B cell (primary cell): ENCODE measurements around the gene SEMA4F. TPM values are rescaled to one million over a fixed set of nuclear protein-coding genes. Genes with fewer than 3 reads are reported as not detected.

ENCODE experiments used
- ATAC-seq: fragments of 200-7000 bp; cut with Tn5 transposase; one replicate; pipeline ENCODE4 v1.10.0; 2021; ENCODE audit warnings: low read depth, mild to moderate bottlenecking, moderate number of reproducible peaks, moderate library complexity
- CTCF ChIA-PET: fragments of 350-600 bp; sonication (Branson Sonifier 250); formaldehyde crosslinking; loops from one replicate; lab custom pipeline; 2021; ENCODE audit warnings: antibody characterized with exemption, inconsistent platforms; lab: Charles Lee
- POLR2A ChIA-PET: fragments of 350-600 bp; sonication (Branson Sonifier 250); formaldehyde crosslinking; loops from one replicate; lab custom pipeline; 2021; ENCODE audit warnings: antibody characterized with exemption; lab: Charles Lee
- DNase-seq: peaks from one replicate; pipeline ENCODE4 v3.0.0; 2013
- H2AFZ ChIP-seq: 2 replicates; pipeline ENCODE4 v1.6.1; 2012; ENCODE audit warnings: mild to moderate bottlenecking, low read depth, low read length; ENCODE audit not compliant: insufficient read depth, poor library complexity, severe bottlenecking
- H3K27ac ChIP-seq, 2 donors: 1 replicate in 1 of 2; 2 replicates in 1 of 2; pipeline ENCODE4 v1.5.1; 2012 to 2013; ENCODE audit warnings: low read length in 2 of 2, mild to moderate bottlenecking in 2 of 2, moderate library complexity in 1 of 2
- H3K27me3 ChIP-seq, 4 experiments: fragments of 200-600 bp in 1 of 4; sonication (generic) in 1 of 4; replicated peaks in 1 of 4; 1 replicate in 2 of 4; 2 replicates in 2 of 4; pipeline versions ENCODE4 v1.6.1 to v1.7.0; 2013 to 2016; ENCODE audit warnings: low read length in 3 of 4, mild to moderate bottlenecking in 2 of 4, mixed read lengths in 1 of 4, moderate library complexity in 1 of 4; ENCODE audit not compliant: insufficient read depth in 4 of 4, control insufficient read depth in 3 of 4; ENCODE audit errors: control extremely low read depth in 1 of 4
- H3K36me3 ChIP-seq, 2 experiments: replicated peaks in 1 of 2; 1 replicate in 1 of 2; 2 replicates in 1 of 2; pipeline versions ENCODE4 v1.6.1 to v1.7.1; 2013; ENCODE audit warnings: low read length in 1 of 2; ENCODE audit not compliant: insufficient read depth in 2 of 2, control insufficient read depth in 1 of 2; ENCODE audit errors: control extremely low read depth in 1 of 2, extremely low read depth in 1 of 2
- H3K4me1 ChIP-seq, 2 donors: fragments of 200-600 bp in 1 of 2; sonication (generic) in 1 of 2; 1 replicate in 1 of 2; 2 replicates in 1 of 2; pipeline versions ENCODE4 v1.5.1 to v1.6.1; 2013 to 2017; ENCODE audit warnings: low read length in 2 of 2; ENCODE audit not compliant: control insufficient read depth in 2 of 2, insufficient read depth in 2 of 2
- H3K4me2 ChIP-seq: replicated peaks from 2 replicates; pipeline ENCODE3; 2012; ENCODE audit warnings: mild to moderate bottlenecking, low read depth, low read length; ENCODE audit not compliant: poor library complexity, severe bottlenecking
- H3K4me3 ChIP-seq, 5 experiments: fragments of 200-600 bp in 1 of 5; sonication (generic) in 1 of 5; 1 replicate in 3 of 5; 2 replicates in 2 of 5; pipeline versions ENCODE4 v1.5.1 to v1.7.0; 2011 to 2016; ENCODE audit warnings: low read length in 4 of 5, mild to moderate bottlenecking in 4 of 5, low read depth in 2 of 5, control low read depth in 1 of 5, moderate library complexity in 1 of 5; ENCODE audit not compliant: insufficient read depth in 1 of 5; ENCODE audit errors: control extremely low read depth in 1 of 5, extremely low read depth in 1 of 5
- H3K79me2 ChIP-seq: fragments of 200-600 bp; sonication (generic); one replicate; pipeline ENCODE4 v1.6.0; 2016; ENCODE audit warnings: low read length; ENCODE audit not compliant: control insufficient read depth, insufficient read depth
- H3K9ac ChIP-seq: fragments of 200-600 bp; sonication (generic); 2 replicates; pipeline ENCODE4 v1.6.1; 2017; ENCODE audit warnings: mild to moderate bottlenecking, low read length, moderate library complexity
- H3K9me3 ChIP-seq, 3 donors: one replicate each; pipeline versions ENCODE4 v1.6.1 to v1.7.1; 2013; ENCODE audit warnings: low read length in 2 of 3; ENCODE audit not compliant: control insufficient read depth in 2 of 3, insufficient read depth in 1 of 3; ENCODE audit errors: control extremely low read depth in 1 of 3
- H4K20me1 ChIP-seq: 2 replicates; pipeline ENCODE4 v1.6.0; 2012; ENCODE audit warnings: mild to moderate bottlenecking, low read length; ENCODE audit not compliant: insufficient read depth, control insufficient read depth, poor library complexity, severe bottlenecking
- H3K27ac Mint-ChIP-seq: one replicate; pipeline ENCODE4 v1.8.0; 2021; ENCODE audit warnings: mixed read lengths
- H3K27me3 Mint-ChIP-seq: one replicate; pipeline ENCODE4 v1.8.0; 2021; ENCODE audit warnings: mixed read lengths
- H3K4me1 Mint-ChIP-seq: one replicate; pipeline ENCODE4 v1.8.0; 2021; ENCODE audit warnings: mixed read lengths
- H3K4me3 Mint-ChIP-seq: one replicate; pipeline ENCODE4 v1.8.0; 2021; ENCODE audit warnings: mixed read lengths
- H3K9me3 Mint-ChIP-seq: one replicate; pipeline ENCODE4 v1.8.0; 2022; ENCODE audit warnings: mixed read lengths; ENCODE audit not compliant: insufficient read depth
- CTCF ChIP-seq: fragments of 200-600 bp; IDR thresholded peaks from one replicate; pipeline ENCODE4 v1.8.0; 2022; ENCODE audit warnings: antibody characterized with exemption, mild to moderate bottlenecking
- EZH2 ChIP-seq: IDR thresholded peaks from 2 replicates; pipeline ENCODE4 v1.6.1; 2012; ENCODE audit warnings: borderline replicate concordance, low read depth, mild to moderate bottlenecking, moderate library complexity, low read length; ENCODE audit not compliant: insufficient read depth, poor library complexity, severe bottlenecking
- WGBS: methylation state at CpG from one replicate; pipeline ENCODE4 v1.1.5; 2013; ENCODE audit warnings: missing lambda C conversion rate; ENCODE audit not compliant: insufficient coverage; 5-methylcytosine and 5-hydroxymethylcytosine counted together
- intact Hi-C: fragments of 100-400 bp; cut with micrococcal nuclease; formaldehyde crosslinking; loops from one replicate; pipeline ENCODE4 v1.10.0; 2022
- polyA plus RNA-seq: library from polyadenylated mRNA; depleted of rRNA; stranded (reverse); fragments of >200 nt; gene quantifications from 2 replicates; pipeline ENCODE4 v1.2.3, GENCODE V29; 2012
- total RNA-seq, 2 donors: library from RNA; stranded (reverse); fragments of 120-200 nt in 1 of 2; gene quantifications; 1 replicate in 1 of 2; 2 replicates in 1 of 2; pipeline versions ENCODE4 v1.2.3 to v1.2.4, GENCODE V29; 2013 to 2022

Gene SEMA4F
- total and polyA plus RNA-seq, 2 donors (not counting 1 experiment from before 2014, with no cell fraction given) = 5.4 to 19.3 TPM

- H3K9me3 Mint-ChIP-seq = no peaks in the 10 kb centered on the region
- Histone ChIP-seq H3K36me3 (no peaks in the 10 kb centered on the region), H3K79me2 (no peaks in the 10 kb centered on the region), H3K4me1 (no peaks in the 10 kb centered on the region), H2AFZ (no peak overlapping the region), H3K27me3 (peaks cover 0 to 15% (median 8%) of the 10 kb centered on the region in 4 experiments), H3K4me3 (no peak overlapping the region), H3K9ac (no peak overlapping the region), H3K27ac (no peak overlapping the region), H3K4me2 (no peak overlapping the region), H4K20me1 (no peaks in the 10 kb centered on the region), H3K9me3 (no peaks in the 10 kb centered on the region)
- no peak overlapping the region for H3K4me3 Mint-ChIP-seq
- CTCF ChIA-PET = no interaction called here
- peaks cover 48% of the 10 kb centered on the region for H3K27me3 Mint-ChIP-seq
- TF ChIP-seq CTCF (no peak), EZH2 (no peak)
- intact Hi-C loops = no loop called here
- DNase-seq (no peak), ATAC-seq (no peak)
- H3K27ac Mint-ChIP-seq = no peak overlapping the region
- POLR2A ChIA-PET = no interaction called here
- no CpG with 5 or more reads among the region's 2 CpGs for WGBS
- no peaks in the 10 kb centered on the region for H3K4me1 Mint-ChIP-seq
Measured at GRCh38 chr2:74639550-74639949, 14.5 kb upstream of the SEMA4F start.

GRCh38 chr2:74645344-74645743 is 8.7 kb upstream of the SEMA4F start:
- WGBS = 94% methylated on average over 2 of the region's 4 CpGs
- TF ChIP-seq CTCF = no peak
- TF ChIP-seq EZH2 = no peak
- no peak overlapping the region for H3K4me3 ChIP-seq
- no peak for DNase-seq
- ChIA-PET POLR2A (interaction anchor here (0.6 to 0.9 kb wide), 2 partner anchors 9 to 1693 kb away, joined by 3 read pairs; partner anchors contain the start of gene SEMA4F), CTCF (no interaction called here)
- no peaks in the 10 kb centered on the region for H3K79me2 ChIP-seq
- peaks cover 0 to 5% (median 0%) of the 10 kb centered on the region in 3 donors for H3K9me3 ChIP-seq
- no peak overlapping the region for H2AFZ ChIP-seq
- H3K9me3 Mint-ChIP-seq = no peaks in the 10 kb centered on the region
- intact Hi-C loops = no loop called here
- no peak overlapping the region for H3K9ac ChIP-seq
- ATAC-seq = no peak
- H3K4me3 Mint-ChIP-seq = no peak overlapping the region
- H4K20me1 ChIP-seq = no peaks in the 10 kb centered on the region
- H3K27me3 ChIP-seq = peaks cover 0 to 24% (median 18%) of the 10 kb centered on the region in 4 experiments
- no peak overlapping the region for H3K27ac ChIP-seq
- no peak overlapping the region for H3K4me2 ChIP-seq
- H3K27ac Mint-ChIP-seq = no peak overlapping the region
- no peaks in the 10 kb centered on the region for H3K36me3 ChIP-seq
- H3K4me1 Mint-ChIP-seq = peaks cover 2% of the 10 kb centered on the region
- peaks cover 48% of the 10 kb centered on the region for H3K27me3 Mint-ChIP-seq
- peaks cover 0 to 4% of the 10 kb centered on the region in 2 donors for H3K4me1 ChIP-seq
